ENCODE results near the gene SCARB2. TPM values are rescaled to one million over a fixed set of nuclear protein-coding genes. Genes with fewer than 3 reads are reported as not detected.

Gene SCARB2
- total and polyA plus RNA-seq, 2 of the 4 experiments (the other 2 are of a cell fraction), result 69.2 to 102 TPM

GRCh38 chr4:76127754-76128153 is 85.9 kb downstream of the SCARB2 start:
- H3K4me3 ChIP-seq (ENCODE audit: insufficient read depth, low read depth, low read length), result no peak overlapping the region
- no peak overlapping the region for H4K8ac ChIP-seq (ENCODE audit: low read depth in 2 of 2, low read length in 2 of 2)
- TF ChIP-seq, protein P1, sequence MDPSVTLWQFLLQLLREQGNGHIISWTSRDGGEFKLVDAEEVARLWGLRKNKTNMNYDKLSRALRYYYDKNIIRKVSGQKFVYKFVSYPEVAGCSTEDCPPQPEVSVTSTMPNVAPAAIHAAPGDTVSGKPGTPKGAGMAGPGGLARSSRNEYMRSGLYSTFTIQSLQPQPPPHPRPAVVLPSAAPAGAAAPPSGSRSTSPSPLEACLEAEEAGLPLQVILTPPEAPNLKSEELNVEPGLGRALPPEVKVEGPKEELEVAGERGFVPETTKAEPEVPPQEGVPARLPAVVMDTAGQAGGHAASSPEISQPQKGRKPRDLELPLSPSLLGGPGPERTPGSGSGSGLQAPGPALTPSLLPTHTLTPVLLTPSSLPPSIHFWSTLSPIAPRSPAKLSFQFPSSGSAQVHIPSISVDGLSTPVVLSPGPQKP (IDR thresholded peaks at IDR 0.05; ENCODE audit: borderline replicate concordance, low read depth, low read length), result no peak
- TF ChIP-seq, protein P2, sequence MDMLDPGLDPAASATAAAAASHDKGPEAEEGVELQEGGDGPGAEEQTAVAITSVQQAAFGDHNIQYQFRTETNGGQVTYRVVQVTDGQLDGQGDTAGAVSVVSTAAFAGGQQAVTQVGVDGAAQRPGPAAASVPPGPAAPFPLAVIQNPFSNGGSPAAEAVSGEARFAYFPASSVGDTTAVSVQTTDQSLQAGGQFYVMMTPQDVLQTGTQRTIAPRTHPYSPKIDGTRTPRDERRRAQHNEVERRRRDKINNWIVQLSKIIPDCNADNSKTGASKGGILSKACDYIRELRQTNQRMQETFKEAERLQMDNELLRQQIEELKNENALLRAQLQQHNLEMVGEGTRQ (IDR thresholded peaks at IDR 0.05; ENCODE audit: low read depth, low read length), result no peak
- TF ChIP-seq RAD21 (IDR thresholded peaks at IDR 0.05; ENCODE audit: low read length), result no peak
- in situ Hi-C loops (cut with MboI; ENCODE audit: low sequenced_read_pairs) (no loop called here), dilution Hi-C loops (cut with HindIII; ENCODE audit: low sequenced_read_pairs, unreplicated experiment) (no loop called here), intact Hi-C loops (cut with micrococcal nuclease) (loop anchor here (1.0 kb wide), 1 partner anchor 43 kb away; no protein-coding TSS in a partner anchor)
- no peak overlapping the region for H3K18ac ChIP-seq (ENCODE audit: low read depth, low read length)
- no peak overlapping the region for H4K5ac ChIP-seq (ENCODE audit: low read depth, low read length)
- BruUV-seq (replicated peaks), result no TSS peak
- peaks cover 5% of the 10 kb centered on the region in 2 experiments; a peak in 3 of 4 replicates for H3K79me1 ChIP-seq (ENCODE audit: low read depth in 1 of 2, low read length in 2 of 2)
- DNase-seq (no peak), ATAC-seq (ENCODE audit: low read depth) (no peak)
- no peak overlapping the region for H3K23ac ChIP-seq (ENCODE audit: low read depth, low read length)
- no peak overlapping the region for H2BK20ac ChIP-seq (ENCODE audit: low read depth, low read length)
- no peaks in the 10 kb centered on the region for H3K4me1 ChIP-seq (ENCODE audit: control insufficient read depth, insufficient read depth, low read length)
- no peak overlapping the region for H4K91ac ChIP-seq (ENCODE audit: insufficient read depth, low read depth, low read length)
- no peak overlapping the region for H2AK9ac ChIP-seq (replicated peaks; ENCODE audit: low read depth, low read length, poor library complexity)
- H2BK5ac ChIP-seq (ENCODE audit: low read depth, low read length, poor library complexity, severe bottlenecking), result no peak overlapping the region
- H3K36me3 ChIP-seq (ENCODE audit: control insufficient read depth, insufficient read depth, low read length), result peaks cover 16% of the 10 kb centered on the region
- H3K27me3 ChIP-seq (ENCODE audit: control insufficient read depth, insufficient read depth, low read length), result no peaks in the 10 kb centered on the region
- no peak overlapping the region for H2BK15ac ChIP-seq (ENCODE audit: low read depth, low read length)
- H2BK120ac ChIP-seq (ENCODE audit: low read depth, low read length), result no peak overlapping the region
- no peak overlapping the region for H2AFZ ChIP-seq (replicated peaks; ENCODE audit: low read length, poor library complexity)
- ChIA-PET POLR2A (ENCODE audit: unreplicated experiment) (no interaction called here), CTCF (no interaction called here)
- no peaks in the 10 kb centered on the region for H4K20me1 ChIP-seq (ENCODE audit: insufficient read depth, low read length)
- H3K9ac ChIP-seq (ENCODE audit: low read depth, low read length), result no peak overlapping the region
- no peak overlapping the region for H3K56ac ChIP-seq (ENCODE audit: extremely low read depth, insufficient read depth, low read length)
- no peak overlapping the region for H3K4ac ChIP-seq (ENCODE audit: low read depth, low read length)
- no peak overlapping the region for H3K4me2 ChIP-seq (ENCODE audit: low read depth, low read length)
- H3K9me1 ChIP-seq (ENCODE audit: insufficient read depth, low read length), result no peaks in the 10 kb centered on the region
- no peak overlapping the region for H3K14ac ChIP-seq (replicated peaks; ENCODE audit: low read depth, low read length)
- H3K9me3 ChIP-seq (ENCODE audit: control insufficient read depth, insufficient read depth, low read length), result no peaks in the 10 kb centered on the region
- no peak overlapping the region for H2AK5ac ChIP-seq (ENCODE audit: low read depth, low read length)
- WGBS, 2 experiments (ENCODE audit: extremely low coverage in 2 of 2, insufficient read length in 1 of 2), result no CpG with 5 or more reads among the region's 3 CpGs
- H3K27ac ChIP-seq (ENCODE audit: insufficient read depth, low read length), result no peak overlapping the region
